Smooth muscle cell (in vitro differentiated cells): ENCODE data around the gene PHLDB3. TPM values are rescaled to one million over a fixed set of nuclear protein-coding genes. Genes with fewer than 3 reads are reported as not detected.

Source experiments
- DNase-seq: peaks from one replicate; lab custom pipeline; 2025; ENCODE audit not compliant: unreplicated experiment; lab: John Stamatoyannopoulos, UW
- H2AFZ ChIP-seq: fragments of 200-600 bp; sonication (generic); 2 replicates; pipeline ENCODE4 v1.6.0; 2016; ENCODE audit warnings: antibody characterized with exemption, low read depth, mild to moderate bottlenecking
- H3F3A ChIP-seq: fragments of 200-600 bp; sonication (generic); 2 replicates; pipeline ENCODE4 v1.6.0; 2017; ENCODE audit warnings: antibody characterized with exemption, low read depth
- H3K27ac ChIP-seq: fragments of 200-600 bp; sonication (generic); 2 replicates; pipeline ENCODE4 v1.5.1; 2016; ENCODE audit warnings: low read depth, mild to moderate bottlenecking
- H3K27me3 ChIP-seq: fragments of 200-600 bp; sonication (generic); 2 replicates; pipeline ENCODE4 v1.6.1; 2016; ENCODE audit warnings: low read depth, mild to moderate bottlenecking
- H3K36me3 ChIP-seq: fragments of 200-600 bp; sonication (generic); 2 replicates; pipeline ENCODE4 v1.5.1; 2016; ENCODE audit warnings: low read depth
- H3K4me1 ChIP-seq: fragments of 200-600 bp; sonication (generic); 2 replicates; pipeline ENCODE4 v1.5.1; 2016; ENCODE audit warnings: low read depth
- H3K4me2 ChIP-seq: fragments of 200-600 bp; sonication (generic); 2 replicates; pipeline ENCODE4 v1.6.0; 2016; ENCODE audit warnings: mild to moderate bottlenecking
- H3K4me3 ChIP-seq: fragments of 200-600 bp; sonication (generic); 2 replicates; pipeline ENCODE4 v1.5.1; 2016; ENCODE audit warnings: mild to moderate bottlenecking
- H3K79me2 ChIP-seq: fragments of 200-600 bp; sonication (generic); 2 replicates; pipeline ENCODE4 v1.6.0; 2016; ENCODE audit warnings: low read depth, mild to moderate bottlenecking
- H3K9ac ChIP-seq: fragments of 200-600 bp; sonication (generic); 2 replicates; pipeline ENCODE4 v1.6.0; 2016; ENCODE audit warnings: low read depth
- H3K9me3 ChIP-seq: fragments of 200-600 bp; sonication (generic); replicated peaks from 2 replicates; pipeline ENCODE4 v1.5.1; 2016; ENCODE audit warnings: low read depth
- H4K20me1 ChIP-seq: fragments of 200-600 bp; sonication (generic); 2 replicates; pipeline ENCODE4 v1.6.0; 2016; ENCODE audit warnings: low read depth
- CTCF ChIP-seq: fragments of 200-600 bp; sonication (generic); IDR thresholded peaks from 2 replicates; pipeline ENCODE4 v1.5.1; 2017; ENCODE audit warnings: borderline replicate concordance, mild to moderate bottlenecking, antibody characterized with exemption; ENCODE audit not compliant: insufficient read depth, poor library complexity, severe bottlenecking
- WGBS: methylation state at CpG from one replicate; pipeline ENCODE4 v1.1.7; 2016; ENCODE audit warnings: low lambda C conversion rate; 5-methylcytosine and 5-hydroxymethylcytosine counted together
- polyA plus RNA-seq: library from polyadenylated mRNA; unstranded; fragments of >200 nt; fragmentation: Nextera tagmentation; extraction: Ambion mirVana; gene quantifications from 2 replicates; pipeline ENCODE4 v1.2.1, GENCODE V29; 2016
- total RNA-seq: library from RNA; depleted of rRNA; stranded (reverse); fragments of >200 nt; gene quantifications from 2 replicates; pipeline ENCODE4 v1.2.3, GENCODE V29; 2014

Gene PHLDB3
- total and polyA plus RNA-seq, 2 experiments from 2014 or later, result 7.2 to 8.6 TPM

- peak overlapping the region; percentile 85 for H3K4me2 ChIP-seq
- peak overlapping the region; percentile 53 for H3K4me3 ChIP-seq
- H3K27ac ChIP-seq, result peak overlapping the region; percentile 31
- no peaks in the 10 kb centered on the region for H3F3A ChIP-seq
- TF ChIP-seq CTCF, result no peak
- peaks cover 4% of the 10 kb centered on the region for H3K4me1 ChIP-seq
- no peaks in the 10 kb centered on the region for H3K9me3 ChIP-seq
- H3K79me2 ChIP-seq, result no peaks in the 10 kb centered on the region
- H3K27me3 ChIP-seq, result no peaks in the 10 kb centered on the region
- peaks cover 14% of the 10 kb centered on the region for H3K36me3 ChIP-seq
- H4K20me1 ChIP-seq, result no peaks in the 10 kb centered on the region
- H2AFZ ChIP-seq, result peak overlapping the region; percentile 58
- WGBS, result 27% methylated on average over 17 of the region's 17 CpGs
- DNase-seq, result no peak
- no peak overlapping the region for H3K9ac ChIP-seq
These were observed 29.8 kb upstream of the PHLDB3 start for GRCh38 chr19:43534305-43534815.

GRCh38 chr19:43533546-43534304 is 29.2 kb upstream of the PHLDB3 start:
- DNase-seq, result peak; percentile 95
- Histone ChIP-seq H3F3A (no peaks in the 10 kb centered on the region), H3K9me3 (no peaks in the 10 kb centered on the region), H4K20me1 (no peaks in the 10 kb centered on the region), H3K36me3 (peaks cover 9% of the 10 kb centered on the region), H3K4me3 (peak overlapping the region; percentile 53), H3K27me3 (no peaks in the 10 kb centered on the region), H3K9ac (no peak overlapping the region), H3K4me1 (peaks cover 4% of the 10 kb centered on the region), H3K27ac (peak overlapping the region; percentile 31), H3K79me2 (no peaks in the 10 kb centered on the region), H3K4me2 (peak overlapping the region; percentile 85), H2AFZ (no peak overlapping the region)
- TF ChIP-seq CTCF, result no peak
- WGBS, result 1% methylated on average over 41 of the region's 41 CpGs

GRCh38 chr19:43532962-43533545 is 28.5 kb upstream of the PHLDB3 start, which contains the start of gene ZNF575:
Gene ZNF575, plus strand, starts transcription at chr19:43533188. Its CDS starts 1,235 bp downstream, at chr19:43534423.
- peaks cover 2% of the 10 kb centered on the region for H3K36me3 ChIP-seq
- no peaks in the 10 kb centered on the region for H3F3A ChIP-seq
- no peak within 1 kb of the TSS for H3K9ac ChIP-seq
- H3K27ac ChIP-seq, result peak within 1 kb of the TSS; percentile 44
- H3K9me3 ChIP-seq, result no peaks in the 10 kb centered on the region
- no peak within 1 kb of the TSS for H2AFZ ChIP-seq
- H3K4me3 ChIP-seq, result peak within 1 kb of the TSS; percentile 53
- no peak for TF ChIP-seq CTCF
- no peaks in the 10 kb centered on the region for H3K27me3 ChIP-seq
- no peaks in the 10 kb centered on the region for H3K79me2 ChIP-seq
- H4K20me1 ChIP-seq, result no peaks in the 10 kb centered on the region
- WGBS, result 1% methylated on average over 46 of the region's 47 CpGs
- peaks cover 4% of the 10 kb centered on the region for H3K4me1 ChIP-seq
- DNase-seq, result peak; percentile 84
- H3K4me2 ChIP-seq, result peak within 1 kb of the TSS; percentile 85
